Psoas muscle (tissue), 8 donors: ENCODE measurements around the gene MCOLN2. TPM values are rescaled to one million over a fixed set of nuclear protein-coding genes. Genes with fewer than 3 reads are reported as not detected.
"Not testable (repeated sequence)": the region's sequence is repeated elsewhere in the genome, so short reads cannot be mapped to it uniquely, and the experiment has no call there.

ENCODE experiments used
- ATAC-seq, 4 donors: fragments of 200-7000 bp; cut with Tn5 transposase; one replicate each; pipeline ENCODE4 v1.9.1; 2020; ENCODE audit warnings: moderate library complexity in 3 of 4, mild to moderate bottlenecking in 2 of 4
- DNase-seq, 2 donors: peaks; one replicate each; pipeline ENCODE4 v3.0.0-alpha.2; 2020
- H3K27ac ChIP-seq: fragments of 200-600 bp; one replicate; pipeline ENCODE4 v1.8.0; 2022
- H3K27me3 ChIP-seq, 3 donors: fragments of 200-600 bp in 1 of 3; one replicate each; pipeline versions ENCODE4 v1.6.1 to v1.8.0; 2013 to 2022; ENCODE audit warnings: low read length in 2 of 3, mild to moderate bottlenecking in 2 of 3, moderate library complexity in 1 of 3; ENCODE audit not compliant: insufficient read depth in 3 of 3
- H3K36me3 ChIP-seq, 2 donors: fragments of 200-600 bp in 1 of 2; one replicate each; pipeline versions ENCODE4 v1.6.1 to v1.8.0; 2013 to 2022; ENCODE audit warnings: low read depth in 1 of 2, mild to moderate bottlenecking in 1 of 2, moderate library complexity in 1 of 2; ENCODE audit not compliant: insufficient read depth in 1 of 2
- H3K4me1 ChIP-seq: fragments of 200-600 bp; one replicate; pipeline ENCODE4 v1.8.0; 2022
- H3K4me3 ChIP-seq: fragments of 200-600 bp; one replicate; pipeline ENCODE4 v1.8.0; 2022; ENCODE audit warnings: mild to moderate bottlenecking
- H3K9me3 ChIP-seq: fragments of 200-600 bp; one replicate; pipeline ENCODE4 v1.8.0; 2022
- WGBS, 3 donors: extraction: QIAGEN DNeasy Blood & Tissue Kit; methylation state at CpG; one replicate each; pipeline versions ENCODE4 v1.1.6 to v1.1.7; 2013; 5-methylcytosine and 5-hydroxymethylcytosine counted together
- intact Hi-C, 2 donors: fragments of 100-400 bp; cut with DNase I; formaldehyde crosslinking; loops; one replicate each; pipeline versions ENCODE4 v1.11.0 to v1.14.2; 2022
- polyA plus RNA-seq, 3 donors: library from polyadenylated mRNA; stranded (reverse); fragments of 200-250 nt; gene quantifications; one replicate each; pipeline ENCODE4 v1.2.3, GENCODE V29; 2013
- total RNA-seq, 4 donors: library from RNA; stranded (reverse); fragmentation: NEBNext Ultra II Directional in 2 of 4; extraction: Animal tissue kit (Norgen Biotek cat#: 25700) in 2 of 4; gene quantifications; one replicate each; pipeline versions ENCODE4 v1.2.1 to v1.2.4, GENCODE V29; 2021 to 2023
- TF ChIP-seq, protein P1 (sequence below): fragments of 200-600 bp; IDR thresholded peaks from one replicate; pipeline ENCODE4 v1.8.0; 2022; ENCODE audit warnings: antibody characterized with exemption
- donor health status: healthy with polysubstance abuse.
- donor health status: DM: no; HTN: no; CAD: no; lungs with moderate emphysema.
- donor health status: Bipolar disorder and iron deficiency.
- donor health status: healthy.
- donor health status: DM: yes; HTN: yes; CAD: no.
- donor health status: DM: no; HTN: no; CAD: no.
- donor health status: DM: no; HTN: no; CAD: no.
- donor health status: DM: yes; HTN: yes; CAD: no.

MCOLN2 gene
- total and polyA plus RNA-seq, 7 donors = 0.03 to 0.54 (median 0.14) TPM; not detected in 3

DNA sequence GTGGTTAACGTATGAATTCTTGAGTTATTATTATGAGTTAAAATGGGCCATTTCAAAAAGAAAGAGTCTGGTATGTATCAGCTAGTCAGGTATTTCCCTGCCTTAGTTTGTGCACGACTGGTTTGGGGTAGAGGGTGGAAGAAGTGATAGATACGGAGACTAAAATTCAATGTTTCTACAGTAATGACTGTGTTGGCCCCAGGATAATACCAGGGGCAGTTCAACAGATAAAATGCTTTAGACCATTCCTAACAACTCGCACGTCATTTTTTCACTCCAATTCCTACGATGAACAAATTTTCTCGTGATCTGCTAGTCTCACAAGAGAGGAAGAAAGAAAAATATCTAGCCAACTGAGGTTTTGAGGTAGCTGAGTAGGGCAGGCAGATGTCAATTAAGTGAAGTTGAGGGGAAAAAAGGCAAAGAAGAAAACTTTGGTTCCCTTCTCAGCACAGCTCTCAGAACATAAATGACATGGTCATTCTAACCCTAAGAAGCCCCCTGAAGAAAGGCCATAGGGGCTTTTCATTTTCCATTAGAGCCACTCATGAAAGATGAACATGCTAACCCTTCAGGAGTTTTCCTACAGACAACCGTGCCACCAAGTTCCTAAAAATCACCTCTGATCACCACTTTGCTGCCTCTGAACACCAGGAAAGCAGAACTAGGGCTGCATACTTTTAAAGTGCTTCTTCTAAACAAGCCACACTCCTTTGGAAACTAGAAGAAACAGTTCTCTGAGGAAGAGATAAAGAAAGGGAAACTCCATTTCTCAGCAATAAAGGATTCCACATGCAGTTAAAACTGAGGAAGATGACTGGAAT lies 5.6 kb downstream of the MCOLN2 start:
- Histone ChIP-seq H3K9me3 (no peaks in the 10 kb centered on the region), H3K27me3 (peaks cover 2 to 18% (median 2%) of the 10 kb centered on the region in 3 donors), H3K36me3 (no peaks in the 10 kb centered on the region), H3K4me3 (no peak overlapping the region), H3K27ac (no peak overlapping the region), H3K4me1 (no peaks in the 10 kb centered on the region)
- intact Hi-C loops = no loop called here
- ATAC-seq (no peak), DNase-seq (no peak)
- WGBS, 3 donors = 70 to 72% (median 71%) methylated on average over 8 of the region's 8 CpGs
- TF ChIP-seq, protein P1, sequence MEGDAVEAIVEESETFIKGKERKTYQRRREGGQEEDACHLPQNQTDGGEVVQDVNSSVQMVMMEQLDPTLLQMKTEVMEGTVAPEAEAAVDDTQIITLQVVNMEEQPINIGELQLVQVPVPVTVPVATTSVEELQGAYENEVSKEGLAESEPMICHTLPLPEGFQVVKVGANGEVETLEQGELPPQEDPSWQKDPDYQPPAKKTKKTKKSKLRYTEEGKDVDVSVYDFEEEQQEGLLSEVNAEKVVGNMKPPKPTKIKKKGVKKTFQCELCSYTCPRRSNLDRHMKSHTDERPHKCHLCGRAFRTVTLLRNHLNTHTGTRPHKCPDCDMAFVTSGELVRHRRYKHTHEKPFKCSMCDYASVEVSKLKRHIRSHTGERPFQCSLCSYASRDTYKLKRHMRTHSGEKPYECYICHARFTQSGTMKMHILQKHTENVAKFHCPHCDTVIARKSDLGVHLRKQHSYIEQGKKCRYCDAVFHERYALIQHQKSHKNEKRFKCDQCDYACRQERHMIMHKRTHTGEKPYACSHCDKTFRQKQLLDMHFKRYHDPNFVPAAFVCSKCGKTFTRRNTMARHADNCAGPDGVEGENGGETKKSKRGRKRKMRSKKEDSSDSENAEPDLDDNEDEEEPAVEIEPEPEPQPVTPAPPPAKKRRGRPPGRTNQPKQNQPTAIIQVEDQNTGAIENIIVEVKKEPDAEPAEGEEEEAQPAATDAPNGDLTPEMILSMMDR = no peak

DNA sequence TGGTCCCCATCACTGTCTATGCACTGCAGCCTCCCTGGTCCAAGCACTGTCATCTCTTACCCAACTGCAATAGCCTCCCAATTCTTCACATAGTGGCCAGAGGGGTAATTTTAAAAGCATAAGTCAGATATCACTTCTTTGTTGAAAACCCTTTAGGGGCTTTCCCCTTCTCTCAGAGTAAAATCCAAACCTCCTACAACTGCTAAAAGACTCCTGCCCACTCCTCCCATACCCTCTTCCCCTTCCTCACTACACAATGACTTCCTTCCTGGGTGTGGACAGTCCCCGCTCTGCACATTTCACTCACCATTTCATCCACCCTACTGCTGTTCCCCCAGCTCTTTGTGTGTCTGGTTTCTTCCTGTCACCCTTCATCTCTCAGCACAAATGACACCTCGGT lies 8.3 kb downstream of the MCOLN2 start:
- Histone ChIP-seq H3K4me1 (no peaks in the 10 kb centered on the region), H3K27ac (no peak overlapping the region), H3K27me3 (peaks cover 0 to 2% (median 0%) of the 10 kb centered on the region in 3 donors), H3K9me3 (no peaks in the 10 kb centered on the region), H3K4me3 (no peak overlapping the region), H3K36me3 (no peaks in the 10 kb centered on the region)
- intact Hi-C loops = no loop called here
- WGBS, 3 donors = 55 to 72% (median 66%) methylated on average over 2 of the region's 2 CpGs
- TF ChIP-seq, protein P1 = no peak
- DNase-seq (no peak), ATAC-seq (no peak)

DNA sequence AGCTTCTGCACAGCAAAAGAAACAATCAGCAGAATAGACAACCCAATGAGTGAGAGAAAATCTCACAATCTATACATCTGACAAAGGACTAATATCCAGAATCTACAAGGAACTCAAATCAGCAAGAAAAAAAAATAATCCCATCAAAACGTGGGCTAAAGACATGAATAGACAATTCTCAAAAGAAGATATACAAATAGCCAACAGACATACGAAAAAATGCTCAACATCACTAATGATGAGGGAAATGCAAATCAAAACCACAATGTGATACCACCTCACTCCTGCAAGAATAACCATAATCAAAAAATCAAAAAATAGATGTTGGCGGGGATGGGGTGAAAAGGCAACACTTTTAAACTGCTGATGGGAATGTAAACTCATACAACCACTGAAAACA lies 10.4 kb downstream of the MCOLN2 start:
- intact Hi-C loops, H3K36me3 ChIP-seq, DNase-seq, H3K9me3 ChIP-seq, ATAC-seq, H3K27me3 ChIP-seq, H3K4me1 ChIP-seq, H3K4me3 ChIP-seq, H3K27ac ChIP-seq: not testable (repeated sequence)
- WGBS, 3 donors = 80 to 81% (median 81%) methylated on average over 3 of the region's 3 CpGs

DNA sequence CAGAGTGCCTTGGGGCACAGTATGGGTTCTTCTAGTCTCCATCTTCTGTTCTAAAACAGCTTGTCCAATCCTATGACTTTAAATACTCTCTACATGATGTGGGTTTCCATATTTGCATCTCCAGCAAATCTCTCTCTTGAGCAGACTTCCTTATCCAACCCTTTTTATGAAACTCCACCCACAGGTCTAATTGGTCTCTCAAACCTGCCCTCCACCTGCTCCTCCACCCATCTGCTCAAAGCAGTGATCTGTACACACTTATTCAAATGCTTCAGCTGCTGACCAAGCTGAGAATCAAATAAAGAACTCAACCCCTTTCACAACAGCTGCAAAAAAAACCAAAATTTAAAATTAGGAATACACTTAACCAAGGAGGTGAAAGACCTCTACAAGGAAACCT lies 11.5 kb downstream of the MCOLN2 start:
- H3K4me1 ChIP-seq = no peaks in the 10 kb centered on the region
- TF ChIP-seq, protein P1 = no peak
- H3K9me3 ChIP-seq = peaks cover 3% of the 10 kb centered on the region
- ATAC-seq = no peak
- intact Hi-C loops = no loop called here
- DNase-seq = no peak
- H3K27me3 ChIP-seq = no peaks in the 10 kb centered on the region
- no peak overlapping the region for H3K27ac ChIP-seq
- no peak overlapping the region for H3K4me3 ChIP-seq
- no peaks in the 10 kb centered on the region for H3K36me3 ChIP-seq

DNA sequence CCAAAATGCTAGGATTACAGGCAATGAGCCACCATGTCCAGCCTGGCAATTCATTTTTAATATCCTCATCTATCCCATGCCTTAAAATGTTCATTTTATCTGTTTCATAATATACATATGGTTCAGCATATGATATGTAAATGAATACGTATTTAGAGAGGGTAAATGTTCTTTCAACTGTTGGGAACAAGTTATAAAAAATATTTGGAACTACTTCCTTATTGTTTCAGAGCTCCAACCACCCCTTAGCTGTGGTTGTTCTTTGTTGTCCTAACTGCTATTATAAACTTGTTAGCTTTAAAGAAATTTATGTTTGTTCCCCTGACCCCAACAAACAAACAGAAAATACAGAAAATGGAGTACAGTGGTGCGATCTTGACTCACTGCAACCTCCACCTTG lies 14.5 kb downstream of the MCOLN2 start:
- TF ChIP-seq, protein P1 = no peak
- H3K9me3 ChIP-seq = peaks cover 3% of the 10 kb centered on the region
- WGBS, 3 donors = 82 to 85% (median 85%) methylated on average over 2 of the region's 2 CpGs
- no peak for ATAC-seq
- intact Hi-C loops = no loop called here
- H3K4me3 ChIP-seq = no peak overlapping the region
- no peaks in the 10 kb centered on the region for H3K4me1 ChIP-seq
- H3K27me3 ChIP-seq = no peaks in the 10 kb centered on the region
- H3K27ac ChIP-seq = no peak overlapping the region
- no peak for DNase-seq
- no peaks in the 10 kb centered on the region for H3K36me3 ChIP-seq
